Measurements from ENCODE around the gene C2orf92.
A peak's percentile ranks its signal among the peaks of the same experiment; 100 is the strongest.

C2orf92 gene

GRCh38 chr2:97745474-97746174 is 76.1 kb downstream of the C2orf92 start:
- DNase-seq (ENCODE audit: low read depth in 2 of 2) = peak in 1 of 2 donors; percentile 33

DNA sequence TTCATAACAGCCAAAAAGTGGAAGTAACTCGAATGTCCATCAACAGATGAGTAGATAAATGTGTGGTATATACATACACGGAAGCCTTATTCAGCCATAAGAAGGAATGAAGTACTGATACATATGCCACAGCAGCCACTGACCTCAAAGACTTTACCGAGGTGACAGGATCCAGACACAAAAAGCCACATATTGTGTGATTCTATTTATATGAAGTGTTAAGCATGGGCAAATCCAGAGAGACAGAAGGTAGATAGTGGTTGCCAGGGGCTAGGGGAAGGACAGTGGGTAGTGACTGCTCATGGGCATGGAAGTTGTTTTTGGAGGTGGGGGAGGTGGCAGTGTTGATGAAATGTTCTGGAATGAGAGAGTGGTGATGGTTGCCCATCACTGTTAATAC is 77.8 kb downstream of the C2orf92 start:
- no peak for DNase-seq (ENCODE audit: low read depth in 2 of 2)

GRCh38 chr2:97747716-97748115 is 78.2 kb downstream of the C2orf92 start:
- DNase-seq (ENCODE audit: low read depth in 2 of 2) = no peak

DNA sequence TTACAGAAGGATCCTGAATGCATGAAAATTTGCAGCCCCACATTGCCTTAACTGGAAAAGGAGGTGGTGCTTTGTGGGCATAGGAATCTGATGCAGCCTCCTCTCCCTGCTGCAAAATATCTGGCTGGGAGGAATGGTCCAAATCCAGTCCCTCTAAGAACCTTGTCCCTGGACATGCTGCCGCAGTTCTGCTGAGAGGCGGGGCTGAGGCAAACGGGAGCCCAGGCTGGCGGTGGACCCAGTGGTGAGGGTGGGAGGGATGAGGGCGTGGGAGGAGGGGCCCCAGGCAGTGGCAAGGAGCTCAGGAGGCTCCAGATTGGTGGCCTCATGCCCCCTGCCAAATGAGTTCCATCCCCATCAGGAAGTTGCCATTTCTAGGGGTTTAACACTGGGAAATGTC is 80.1 kb downstream of the C2orf92 start:
- DNase-seq (ENCODE audit: low read depth in 2 of 2) = no peak

GRCh38 chr2:97750017-97750416 is 80.5 kb downstream of the C2orf92 start:
- DNase-seq (ENCODE audit: low read depth in 2 of 2) = no peak

- no peak for DNase-seq (ENCODE audit: low read depth in 2 of 2)
Measured at GRCh38 chr2:97751752-97752151, 82.2 kb downstream of the C2orf92 start.
